DOHH2 (cell line): Measurements from ENCODE around the gene TP53I11.

Experiments used
- EZH2phosphoT487 ChIP-seq: fragments of 200-600 bp; sonication (generic); IDR thresholded peaks from 2 replicates; pipeline ENCODE4 v1.6.1; 2017; ENCODE audit warnings: borderline replicate concordance, mild to moderate bottlenecking, antibody characterized with exemption, low read length, moderate library complexity, mixed read lengths
- TF ChIP-seq, protein P1 (sequence below): fragments of 200-600 bp; sonication (generic); IDR thresholded peaks from one replicate; pipeline ENCODE4 v1.5.1; 2014; ENCODE audit warnings: antibody characterized with exemption, mild to moderate bottlenecking, low read depth, low read length; ENCODE audit not compliant: poor library complexity, severe bottlenecking

DNA sequence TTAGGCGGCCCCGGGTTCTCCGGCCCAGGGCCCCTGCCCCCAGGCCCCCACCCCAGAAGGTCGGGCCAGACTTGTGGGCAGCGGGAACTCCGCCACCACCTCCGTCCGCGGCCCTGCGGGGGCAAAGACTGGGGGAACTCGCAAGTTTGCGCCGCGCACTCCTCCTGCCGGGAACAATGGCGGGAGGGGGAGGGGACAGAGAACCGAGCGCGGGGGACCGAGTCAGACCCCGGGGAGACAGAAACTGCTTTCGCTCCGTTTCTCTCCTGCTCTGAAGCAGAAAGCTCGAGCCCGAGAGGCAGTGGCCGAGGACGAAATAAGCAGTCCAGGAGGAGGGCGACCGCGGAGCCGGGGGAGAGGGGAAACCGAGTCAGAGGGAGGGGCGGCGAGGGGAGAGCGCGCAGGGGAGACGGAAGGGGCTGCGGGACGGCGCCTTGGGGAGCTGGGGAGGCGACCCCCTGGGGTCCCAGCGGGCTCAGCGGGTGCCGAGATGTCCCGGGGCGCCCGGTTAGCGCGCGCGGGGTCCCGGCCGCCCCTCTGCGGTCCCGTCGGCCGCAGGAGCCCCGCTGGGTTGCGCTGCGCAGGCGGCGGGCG, 555 bp downstream of the TP53I11 start:
- TF ChIP-seq, protein P1, sequence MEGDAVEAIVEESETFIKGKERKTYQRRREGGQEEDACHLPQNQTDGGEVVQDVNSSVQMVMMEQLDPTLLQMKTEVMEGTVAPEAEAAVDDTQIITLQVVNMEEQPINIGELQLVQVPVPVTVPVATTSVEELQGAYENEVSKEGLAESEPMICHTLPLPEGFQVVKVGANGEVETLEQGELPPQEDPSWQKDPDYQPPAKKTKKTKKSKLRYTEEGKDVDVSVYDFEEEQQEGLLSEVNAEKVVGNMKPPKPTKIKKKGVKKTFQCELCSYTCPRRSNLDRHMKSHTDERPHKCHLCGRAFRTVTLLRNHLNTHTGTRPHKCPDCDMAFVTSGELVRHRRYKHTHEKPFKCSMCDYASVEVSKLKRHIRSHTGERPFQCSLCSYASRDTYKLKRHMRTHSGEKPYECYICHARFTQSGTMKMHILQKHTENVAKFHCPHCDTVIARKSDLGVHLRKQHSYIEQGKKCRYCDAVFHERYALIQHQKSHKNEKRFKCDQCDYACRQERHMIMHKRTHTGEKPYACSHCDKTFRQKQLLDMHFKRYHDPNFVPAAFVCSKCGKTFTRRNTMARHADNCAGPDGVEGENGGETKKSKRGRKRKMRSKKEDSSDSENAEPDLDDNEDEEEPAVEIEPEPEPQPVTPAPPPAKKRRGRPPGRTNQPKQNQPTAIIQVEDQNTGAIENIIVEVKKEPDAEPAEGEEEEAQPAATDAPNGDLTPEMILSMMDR: no peak
- TF ChIP-seq EZH2phosphoT487: no peak; the same call in 1 of the 2 replicates
